Stimulated activated CD4-positive, alpha-beta T cell treated with anti-CD3 and anti-CD28 coated beads, Interleukin-4, amount 100 ng/mL, for 4 hours (primary cell): ENCODE measurements around the gene CHD1L.
"Not testable (repeated sequence)": the region's sequence is repeated elsewhere in the genome, so short reads cannot be mapped to it uniquely, and the experiment has no call there.

ENCODE experiments used
- DNase-seq, 2 experiments: peaks; one replicate each; pipeline ENCODE4 v3.0.0-alpha.2; 2020

The CHD1L gene

GRCh38 chr1:147235822-147236221 is 6.7 kb upstream of the CHD1L start:
- no peak for DNase-seq

GRCh38 chr1:147236448-147236847 is 6.0 kb upstream of the CHD1L start:
- no peak for DNase-seq

- no peak for DNase-seq
Observed at GRCh38 chr1:147236959-147237791, 5.3 kb upstream of the CHD1L start.

- DNase-seq: no peak
Observed at GRCh38 chr1:147238053-147238902, 4.2 kb upstream of the CHD1L start.

- no peak for DNase-seq
Observed at GRCh38 chr1:147238925-147239820, 3.3 kb upstream of the CHD1L start.

GRCh38 chr1:147240131-147240721 is 2.3 kb upstream of the CHD1L start:
- not testable (repeated sequence) for DNase-seq

- DNase-seq: no peak
Observed at GRCh38 chr1:147241934-147242448, 493 bp upstream of the CHD1L start.

GRCh38 chr1:147243228-147243685 is 773 bp downstream of the CHD1L start:
- DNase-seq: peak; percentile 4 to 12

- DNase-seq: no peak
Observed at GRCh38 chr1:147243841-147244240, 1.4 kb downstream of the CHD1L start.

- DNase-seq: no peak
Observed at GRCh38 chr1:147245129-147245528, 2.6 kb downstream of the CHD1L start.

- DNase-seq: no peak
Observed at GRCh38 chr1:147245586-147246021, 3.1 kb downstream of the CHD1L start.

GRCh38 chr1:147246044-147246690 is 3.7 kb downstream of the CHD1L start:
- DNase-seq: no peak

GRCh38 chr1:147246910-147247655 is 4.6 kb downstream of the CHD1L start:
- DNase-seq: peak in 1 of 2 experiments; percentile 4

- DNase-seq: no peak
Observed at GRCh38 chr1:147247656-147248238, 5.3 kb downstream of the CHD1L start.

GRCh38 chr1:147252540-147252939 is 10.1 kb downstream of the CHD1L start:
- DNase-seq: no peak

- DNase-seq: no peak
Observed at GRCh38 chr1:147260956-147261355, 18.5 kb downstream of the CHD1L start.

- DNase-seq: no peak
Observed at GRCh38 chr1:147264158-147264768, 21.8 kb downstream of the CHD1L start.

GRCh38 chr1:147266381-147266780 is 23.9 kb downstream of the CHD1L start:
- DNase-seq: no peak

- no peak for DNase-seq
Observed at GRCh38 chr1:147267711-147268110, 25.2 kb downstream of the CHD1L start.

GRCh38 chr1:147270721-147271120 is 28.2 kb downstream of the CHD1L start:
- DNase-seq: no peak
